ENCODE data around the gene ZKSCAN7. TPM values are rescaled to one million over a fixed set of nuclear protein-coding genes. Genes with fewer than 3 reads are reported as not detected.
A peak's percentile ranks its signal among the peaks of the same experiment; 100 is the strongest.

Gene ZKSCAN7
- total and polyA plus RNA-seq, 2 experiments from 2014 or later = 13.4 to 24.9 TPM

DNA sequence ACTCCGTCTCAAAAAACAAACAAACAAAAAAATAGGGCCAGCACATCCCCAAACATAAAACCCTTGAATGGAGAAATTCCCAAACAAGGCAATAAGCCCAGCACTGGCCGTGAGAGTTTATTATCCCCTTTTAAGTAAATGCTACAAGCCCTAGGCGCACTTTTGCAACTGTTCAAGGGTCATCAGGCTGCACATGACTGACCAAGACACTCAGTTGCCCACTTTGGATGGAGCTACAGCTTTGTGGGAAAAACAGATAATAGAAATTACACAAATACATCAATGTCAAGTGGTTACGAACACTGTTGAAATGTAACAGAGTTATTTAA lies 43.8 kb upstream of the ZKSCAN7 start:
- no peaks in the 10 kb centered on the region for H3K27me3 ChIP-seq
- TF ChIP-seq CTCF (IDR thresholded peaks at IDR 0.05; ENCODE audit: low read depth, low read length) = no peak
- peaks cover 3% of the 10 kb centered on the region for H3K4me1 ChIP-seq (ENCODE audit: low read depth)
- no peaks in the 10 kb centered on the region for H3K9me3 ChIP-seq (ENCODE audit: low read depth)
- DNase-seq (ENCODE audit: low read depth in 1 of 2, low spot score in 1 of 2) = peak; percentile 1 to 4
- H3K4me3 ChIP-seq = peak overlapping the region; percentile 93
- H3K27ac ChIP-seq = peak overlapping the region; percentile 95
- H3K36me3 ChIP-seq = no peaks in the 10 kb centered on the region

DNA sequence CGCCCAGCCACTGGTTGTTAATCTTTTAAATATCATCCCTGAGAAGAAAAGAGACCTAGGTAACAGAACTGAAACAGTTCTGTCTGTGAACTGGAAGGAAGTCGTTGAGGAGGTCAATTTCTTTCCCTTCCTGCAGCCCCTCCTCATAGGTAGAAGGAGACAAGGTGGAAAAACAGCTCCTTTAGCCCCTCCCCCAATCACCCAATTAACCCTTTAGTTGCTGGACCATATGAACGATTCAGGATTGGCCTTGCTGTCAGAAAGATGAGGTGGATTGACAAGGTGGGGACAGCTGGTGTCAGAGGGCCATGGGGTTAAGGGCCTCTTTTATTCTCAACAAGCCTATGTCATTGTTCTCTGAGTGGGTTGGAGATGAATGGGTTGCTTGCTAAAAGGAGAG lies 41.5 kb upstream of the ZKSCAN7 start:
- TF ChIP-seq CTCF (IDR thresholded peaks at IDR 0.05; ENCODE audit: low read depth, low read length) = no peak
- no peaks in the 10 kb centered on the region for H3K27me3 ChIP-seq
- H3K4me3 ChIP-seq = no peak overlapping the region
- peak in 1 of 2 donors; percentile 1 for DNase-seq (ENCODE audit: low read depth in 1 of 2, low spot score in 1 of 2)
- no peak overlapping the region for H3K27ac ChIP-seq
- peaks cover 3% of the 10 kb centered on the region for H3K4me1 ChIP-seq (ENCODE audit: low read depth)
- no peaks in the 10 kb centered on the region for H3K36me3 ChIP-seq
- no peaks in the 10 kb centered on the region for H3K9me3 ChIP-seq (ENCODE audit: low read depth)

DNA sequence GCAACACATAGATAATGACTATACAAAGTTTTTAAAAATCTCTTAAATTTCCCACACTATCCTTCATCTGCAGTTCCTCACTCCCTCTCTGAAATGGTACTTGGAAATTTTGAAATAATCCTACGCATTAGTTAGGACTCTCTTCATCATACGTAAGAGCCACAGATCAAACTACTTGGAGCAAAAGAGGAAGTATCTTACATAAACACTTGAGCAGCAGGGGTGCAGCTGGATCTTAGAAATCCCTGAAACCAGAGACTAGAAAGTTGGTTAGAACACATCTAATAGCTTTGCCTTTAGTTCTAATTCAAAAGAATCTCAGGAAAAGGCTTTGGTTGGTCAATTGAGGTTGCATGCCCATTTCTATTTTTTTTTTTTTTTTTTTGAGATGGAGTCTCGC lies 38.8 kb upstream of the ZKSCAN7 start:
- Histone ChIP-seq H3K27me3 (no peaks in the 10 kb centered on the region), H3K36me3 (no peaks in the 10 kb centered on the region), H3K27ac (no peak overlapping the region), H3K4me3 (no peak overlapping the region), H3K4me1 (ENCODE audit: low read depth) (peaks cover 2% of the 10 kb centered on the region), H3K9me3 (ENCODE audit: low read depth) (no peaks in the 10 kb centered on the region)
- no peak for DNase-seq (ENCODE audit: low read depth in 1 of 2, low spot score in 1 of 2)
- no peak for TF ChIP-seq CTCF (IDR thresholded peaks at IDR 0.05; ENCODE audit: low read depth, low read length)

GRCh38 chr3:44518782-44519156 lies 36.2 kb upstream of the ZKSCAN7 start:
- H3K27me3 ChIP-seq = no peaks in the 10 kb centered on the region
- H3K36me3 ChIP-seq = no peaks in the 10 kb centered on the region
- no peak overlapping the region for H3K27ac ChIP-seq
- no peaks in the 10 kb centered on the region for H3K4me1 ChIP-seq (ENCODE audit: low read depth)
- DNase-seq (ENCODE audit: low read depth in 1 of 2, low spot score in 1 of 2) = no peak
- no peaks in the 10 kb centered on the region for H3K9me3 ChIP-seq (ENCODE audit: low read depth)
- no peak for TF ChIP-seq CTCF (IDR thresholded peaks at IDR 0.05; ENCODE audit: low read depth, low read length)
- no peak overlapping the region for H3K4me3 ChIP-seq

DNA sequence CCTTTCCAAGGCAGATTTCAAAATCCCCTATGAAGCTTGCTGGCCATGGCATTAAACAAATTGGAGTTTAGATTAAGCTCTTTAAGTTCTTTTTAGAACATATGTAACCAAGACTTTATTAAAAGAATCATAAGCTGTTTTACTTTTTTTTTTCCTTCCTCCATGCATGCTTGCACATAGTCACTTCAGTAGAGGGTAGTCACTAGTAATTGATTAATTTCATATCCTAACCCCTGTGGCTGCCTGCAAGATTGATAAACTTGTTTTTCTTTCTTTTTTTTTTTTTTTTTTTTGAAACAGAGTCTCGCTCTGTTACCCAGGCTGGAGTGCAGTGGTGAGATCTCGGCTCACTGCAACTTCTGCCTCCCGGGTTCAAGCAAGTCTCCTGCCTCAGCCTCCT lies 33.3 kb upstream of the ZKSCAN7 start:
- no peak for DNase-seq (ENCODE audit: low read depth in 1 of 2, low spot score in 1 of 2)
- H3K36me3 ChIP-seq = no peaks in the 10 kb centered on the region
- no peaks in the 10 kb centered on the region for H3K4me1 ChIP-seq (ENCODE audit: low read depth)
- TF ChIP-seq CTCF (IDR thresholded peaks at IDR 0.05; ENCODE audit: low read depth, low read length) = no peak
- no peak overlapping the region for H3K4me3 ChIP-seq
- no peaks in the 10 kb centered on the region for H3K9me3 ChIP-seq (ENCODE audit: low read depth)
- H3K27me3 ChIP-seq = no peaks in the 10 kb centered on the region
- H3K27ac ChIP-seq = no peak overlapping the region

GRCh38 chr3:44522494-44522933 lies 32.5 kb upstream of the ZKSCAN7 start:
- no peak overlapping the region for H3K27ac ChIP-seq
- no peak for TF ChIP-seq CTCF (IDR thresholded peaks at IDR 0.05; ENCODE audit: low read depth, low read length)
- H3K27me3 ChIP-seq = no peaks in the 10 kb centered on the region
- DNase-seq (ENCODE audit: low read depth in 1 of 2, low spot score in 1 of 2) = no peak
- H3K9me3 ChIP-seq (ENCODE audit: low read depth) = no peaks in the 10 kb centered on the region
- H3K4me3 ChIP-seq = no peak overlapping the region
- H3K36me3 ChIP-seq = no peaks in the 10 kb centered on the region
- no peaks in the 10 kb centered on the region for H3K4me1 ChIP-seq (ENCODE audit: low read depth)
